B cell (primary cell): ENCODE data around the gene FHIP1A. TPM values are rescaled to one million over a fixed set of nuclear protein-coding genes. Genes with fewer than 3 reads are reported as not detected.

ENCODE experiments used
- ATAC-seq: fragments of 200-7000 bp; cut with Tn5 transposase; one replicate; pipeline ENCODE4 v1.10.0; 2021; ENCODE audit warnings: low read depth, mild to moderate bottlenecking, moderate number of reproducible peaks, moderate library complexity
- CTCF ChIA-PET: fragments of 350-600 bp; sonication (Branson Sonifier 250); formaldehyde crosslinking; loops from one replicate; lab custom pipeline; 2021; ENCODE audit warnings: antibody characterized with exemption, inconsistent platforms; lab: Charles Lee
- POLR2A ChIA-PET: fragments of 350-600 bp; sonication (Branson Sonifier 250); formaldehyde crosslinking; loops from one replicate; lab custom pipeline; 2021; ENCODE audit warnings: antibody characterized with exemption; lab: Charles Lee
- DNase-seq: peaks from one replicate; pipeline ENCODE4 v3.0.0; 2013
- H2AFZ ChIP-seq: 2 replicates; pipeline ENCODE4 v1.6.1; 2012; ENCODE audit warnings: mild to moderate bottlenecking, low read depth, low read length; ENCODE audit not compliant: insufficient read depth, poor library complexity, severe bottlenecking
- H3K27ac ChIP-seq, 2 donors: 1 replicate in 1 of 2; 2 replicates in 1 of 2; pipeline ENCODE4 v1.5.1; 2012 to 2013; ENCODE audit warnings: low read length in 2 of 2, mild to moderate bottlenecking in 2 of 2, moderate library complexity in 1 of 2
- H3K27me3 ChIP-seq, 4 experiments: fragments of 200-600 bp in 1 of 4; sonication (generic) in 1 of 4; replicated peaks in 1 of 4; 1 replicate in 2 of 4; 2 replicates in 2 of 4; pipeline versions ENCODE4 v1.6.1 to v1.7.0; 2013 to 2016; ENCODE audit warnings: low read length in 3 of 4, mild to moderate bottlenecking in 2 of 4, mixed read lengths in 1 of 4, moderate library complexity in 1 of 4; ENCODE audit not compliant: insufficient read depth in 4 of 4, control insufficient read depth in 3 of 4; ENCODE audit errors: control extremely low read depth in 1 of 4
- H3K36me3 ChIP-seq, 2 experiments: replicated peaks in 1 of 2; 1 replicate in 1 of 2; 2 replicates in 1 of 2; pipeline versions ENCODE4 v1.6.1 to v1.7.1; 2013; ENCODE audit warnings: low read length in 1 of 2; ENCODE audit not compliant: insufficient read depth in 2 of 2, control insufficient read depth in 1 of 2; ENCODE audit errors: control extremely low read depth in 1 of 2, extremely low read depth in 1 of 2
- H3K4me1 ChIP-seq, 2 donors: fragments of 200-600 bp in 1 of 2; sonication (generic) in 1 of 2; 1 replicate in 1 of 2; 2 replicates in 1 of 2; pipeline versions ENCODE4 v1.5.1 to v1.6.1; 2013 to 2017; ENCODE audit warnings: low read length in 2 of 2; ENCODE audit not compliant: control insufficient read depth in 2 of 2, insufficient read depth in 2 of 2
- H3K4me2 ChIP-seq: replicated peaks from 2 replicates; pipeline ENCODE3; 2012; ENCODE audit warnings: mild to moderate bottlenecking, low read depth, low read length; ENCODE audit not compliant: poor library complexity, severe bottlenecking
- H3K4me3 ChIP-seq, 5 experiments: fragments of 200-600 bp in 1 of 5; sonication (generic) in 1 of 5; 1 replicate in 3 of 5; 2 replicates in 2 of 5; pipeline versions ENCODE4 v1.5.1 to v1.7.0; 2011 to 2016; ENCODE audit warnings: low read length in 4 of 5, mild to moderate bottlenecking in 4 of 5, low read depth in 2 of 5, control low read depth in 1 of 5, moderate library complexity in 1 of 5; ENCODE audit not compliant: insufficient read depth in 1 of 5; ENCODE audit errors: control extremely low read depth in 1 of 5, extremely low read depth in 1 of 5
- H3K79me2 ChIP-seq: fragments of 200-600 bp; sonication (generic); one replicate; pipeline ENCODE4 v1.6.0; 2016; ENCODE audit warnings: low read length; ENCODE audit not compliant: control insufficient read depth, insufficient read depth
- H3K9ac ChIP-seq: fragments of 200-600 bp; sonication (generic); 2 replicates; pipeline ENCODE4 v1.6.1; 2017; ENCODE audit warnings: mild to moderate bottlenecking, low read length, moderate library complexity
- H3K9me3 ChIP-seq, 3 donors: one replicate each; pipeline versions ENCODE4 v1.6.1 to v1.7.1; 2013; ENCODE audit warnings: low read length in 2 of 3; ENCODE audit not compliant: control insufficient read depth in 2 of 3, insufficient read depth in 1 of 3; ENCODE audit errors: control extremely low read depth in 1 of 3
- H4K20me1 ChIP-seq: 2 replicates; pipeline ENCODE4 v1.6.0; 2012; ENCODE audit warnings: mild to moderate bottlenecking, low read length; ENCODE audit not compliant: insufficient read depth, control insufficient read depth, poor library complexity, severe bottlenecking
- H3K27ac Mint-ChIP-seq: one replicate; pipeline ENCODE4 v1.8.0; 2021; ENCODE audit warnings: mixed read lengths
- H3K27me3 Mint-ChIP-seq: one replicate; pipeline ENCODE4 v1.8.0; 2021; ENCODE audit warnings: mixed read lengths
- H3K4me1 Mint-ChIP-seq: one replicate; pipeline ENCODE4 v1.8.0; 2021; ENCODE audit warnings: mixed read lengths
- H3K4me3 Mint-ChIP-seq: one replicate; pipeline ENCODE4 v1.8.0; 2021; ENCODE audit warnings: mixed read lengths
- H3K9me3 Mint-ChIP-seq: one replicate; pipeline ENCODE4 v1.8.0; 2022; ENCODE audit warnings: mixed read lengths; ENCODE audit not compliant: insufficient read depth
- EZH2 ChIP-seq: IDR thresholded peaks from 2 replicates; pipeline ENCODE4 v1.6.1; 2012; ENCODE audit warnings: borderline replicate concordance, low read depth, mild to moderate bottlenecking, moderate library complexity, low read length; ENCODE audit not compliant: insufficient read depth, poor library complexity, severe bottlenecking
- WGBS: methylation state at CpG from one replicate; pipeline ENCODE4 v1.1.5; 2013; ENCODE audit warnings: missing lambda C conversion rate; ENCODE audit not compliant: insufficient coverage; 5-methylcytosine and 5-hydroxymethylcytosine counted together
- intact Hi-C: fragments of 100-400 bp; cut with micrococcal nuclease; formaldehyde crosslinking; loops from one replicate; pipeline ENCODE4 v1.10.0; 2022
- polyA plus RNA-seq: library from polyadenylated mRNA; depleted of rRNA; stranded (reverse); fragments of >200 nt; gene quantifications from 2 replicates; pipeline ENCODE4 v1.2.3, GENCODE V29; 2012
- total RNA-seq, 2 donors: library from RNA; stranded (reverse); fragments of 120-200 nt in 1 of 2; gene quantifications; 1 replicate in 1 of 2; 2 replicates in 1 of 2; pipeline versions ENCODE4 v1.2.3 to v1.2.4, GENCODE V29; 2013 to 2022
- TF ChIP-seq, protein P1 (sequence below): fragments of 200-600 bp; IDR thresholded peaks from one replicate; pipeline ENCODE4 v1.8.0; 2022; ENCODE audit warnings: antibody characterized with exemption, mild to moderate bottlenecking

The FHIP1A gene
- total and polyA plus RNA-seq, 2 donors (not counting 1 experiment from before 2014, with no cell fraction given), result 0.03 to 0.76 TPM

DNA sequence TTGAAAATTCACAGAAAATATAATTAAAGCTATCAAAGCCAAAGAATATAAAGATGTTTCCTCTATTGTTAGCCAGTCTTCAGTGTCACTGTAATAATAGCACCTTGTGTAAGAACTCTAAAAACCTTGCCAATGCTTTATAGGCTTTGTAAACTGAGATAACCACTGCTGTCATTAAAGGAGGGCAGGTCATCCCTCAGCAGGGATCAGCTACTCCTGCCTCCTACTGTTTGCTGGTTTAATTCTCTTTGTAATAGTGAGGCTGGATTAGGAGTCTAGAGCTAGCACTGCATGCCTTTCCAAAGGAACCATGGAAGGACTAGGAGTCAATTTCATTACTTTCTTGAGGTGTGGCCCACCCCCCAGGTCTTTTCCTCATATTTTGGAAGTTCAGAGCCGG lies 46.2 kb downstream of the FHIP1A start:
- CTCF ChIA-PET, result interaction anchor here (0.6 kb wide), 1 partner anchor 340 kb away, joined by 3 read pairs; no protein-coding TSS in a partner anchor
- H2AFZ ChIP-seq, result no peak overlapping the region
- no peaks in the 10 kb centered on the region for H3K4me1 ChIP-seq
- no peak overlapping the region for H3K4me2 ChIP-seq
- no peaks in the 10 kb centered on the region for H3K79me2 ChIP-seq
- H3K27me3 ChIP-seq, result no peaks in the 10 kb centered on the region
- H3K9me3 Mint-ChIP-seq, result no peaks in the 10 kb centered on the region
- no peak overlapping the region for H3K4me3 ChIP-seq
- H3K27me3 Mint-ChIP-seq, result peaks cover 2% of the 10 kb centered on the region
- TF ChIP-seq, protein P1, sequence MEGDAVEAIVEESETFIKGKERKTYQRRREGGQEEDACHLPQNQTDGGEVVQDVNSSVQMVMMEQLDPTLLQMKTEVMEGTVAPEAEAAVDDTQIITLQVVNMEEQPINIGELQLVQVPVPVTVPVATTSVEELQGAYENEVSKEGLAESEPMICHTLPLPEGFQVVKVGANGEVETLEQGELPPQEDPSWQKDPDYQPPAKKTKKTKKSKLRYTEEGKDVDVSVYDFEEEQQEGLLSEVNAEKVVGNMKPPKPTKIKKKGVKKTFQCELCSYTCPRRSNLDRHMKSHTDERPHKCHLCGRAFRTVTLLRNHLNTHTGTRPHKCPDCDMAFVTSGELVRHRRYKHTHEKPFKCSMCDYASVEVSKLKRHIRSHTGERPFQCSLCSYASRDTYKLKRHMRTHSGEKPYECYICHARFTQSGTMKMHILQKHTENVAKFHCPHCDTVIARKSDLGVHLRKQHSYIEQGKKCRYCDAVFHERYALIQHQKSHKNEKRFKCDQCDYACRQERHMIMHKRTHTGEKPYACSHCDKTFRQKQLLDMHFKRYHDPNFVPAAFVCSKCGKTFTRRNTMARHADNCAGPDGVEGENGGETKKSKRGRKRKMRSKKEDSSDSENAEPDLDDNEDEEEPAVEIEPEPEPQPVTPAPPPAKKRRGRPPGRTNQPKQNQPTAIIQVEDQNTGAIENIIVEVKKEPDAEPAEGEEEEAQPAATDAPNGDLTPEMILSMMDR, result no peak
- TF ChIP-seq EZH2, result no peak
- intact Hi-C loops, result no loop called here
- ATAC-seq, result no peak
- no peak overlapping the region for H3K4me3 Mint-ChIP-seq
- H3K9ac ChIP-seq, result no peak overlapping the region
- no peak for DNase-seq
- H3K9me3 ChIP-seq, result no peaks in the 10 kb centered on the region
- H4K20me1 ChIP-seq, result no peaks in the 10 kb centered on the region
- H3K4me1 Mint-ChIP-seq, result no peaks in the 10 kb centered on the region
- H3K27ac Mint-ChIP-seq, result no peak overlapping the region
- 83% methylated on average over 1 of the region's 1 CpG for WGBS
- POLR2A ChIA-PET, result no interaction called here
- no peaks in the 10 kb centered on the region for H3K36me3 ChIP-seq
- H3K27ac ChIP-seq, result no peak overlapping the region

DNA sequence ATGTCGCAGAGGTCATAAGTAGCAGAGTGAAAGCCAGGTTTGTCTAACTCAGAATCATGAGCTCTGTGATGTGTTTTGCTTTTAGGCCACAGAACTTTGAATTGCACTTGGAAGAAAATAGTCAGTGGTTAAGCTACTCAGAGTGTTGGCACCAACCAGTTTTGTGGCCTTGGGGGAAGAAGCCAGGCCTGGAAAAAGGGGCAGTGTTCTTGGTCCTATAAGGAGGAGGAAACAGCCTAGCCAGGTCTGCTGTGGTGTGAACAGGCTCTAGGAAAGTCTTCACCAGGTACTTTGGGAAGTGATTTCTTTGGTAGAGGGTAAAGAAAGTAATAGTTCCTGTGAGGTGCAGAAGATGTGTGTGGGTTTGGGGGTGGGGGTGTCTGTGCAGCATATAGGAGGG lies 49.2 kb downstream of the FHIP1A start:
- no peaks in the 10 kb centered on the region for H3K9me3 ChIP-seq
- H3K27ac Mint-ChIP-seq, result no peak overlapping the region
- no peaks in the 10 kb centered on the region for H4K20me1 ChIP-seq
- H2AFZ ChIP-seq, result no peak overlapping the region
- WGBS, result 100% methylated on average over 1 of the region's 1 CpG
- H3K79me2 ChIP-seq, result no peaks in the 10 kb centered on the region
- H3K4me2 ChIP-seq, result no peak overlapping the region
- ChIA-PET CTCF (no interaction called here), POLR2A (no interaction called here)
- TF ChIP-seq, protein P1, result no peak
- TF ChIP-seq EZH2, result no peak
- H3K4me3 ChIP-seq, result no peak overlapping the region
- H3K27ac ChIP-seq, result no peak overlapping the region
- H3K27me3 ChIP-seq, result no peaks in the 10 kb centered on the region
- H3K9me3 Mint-ChIP-seq, result no peaks in the 10 kb centered on the region
- ATAC-seq (no peak), DNase-seq (no peak)
- no peaks in the 10 kb centered on the region for H3K4me1 ChIP-seq
- H3K4me3 Mint-ChIP-seq, result no peak overlapping the region
- H3K9ac ChIP-seq, result no peak overlapping the region
- H3K36me3 ChIP-seq, result no peaks in the 10 kb centered on the region
- peaks cover 5% of the 10 kb centered on the region for H3K27me3 Mint-ChIP-seq
- no peaks in the 10 kb centered on the region for H3K4me1 Mint-ChIP-seq
- intact Hi-C loops, result no loop called here

Other genes with a start within 250 kb of the FHIP1A start
- not detected in 2 replicates for gene PRSS48, start 132.0 kb upstream of the FHIP1A start, total RNA-seq
- not detected in 2 replicates for gene PRSS48, start 132.0 kb upstream of the FHIP1A start, polyA plus RNA-seq
- not detected in 2 replicates for gene SH3D19, start 83.6 kb upstream of the FHIP1A start, total RNA-seq
- gene SH3D19, start 83.6 kb upstream of the FHIP1A start, polyA plus RNA-seq, result 0.01 TPM in 1 of 2 replicates, not detected in the other